Endothelial cell of umbilical vein (primary cell): Measurements from ENCODE around the gene DIDO1. TPM values are rescaled to one million over a fixed set of nuclear protein-coding genes. Genes with fewer than 3 reads are reported as not detected.

Source experiments
- BruUV-seq: library from RNA; stranded (reverse); fragments of 400-500 nt; replicated peaks from 2 replicates; lab custom pipeline; 2021; lab: Mats Ljungman, UMichigan
- CTCF ChIA-PET: fragments of 300-600, 350-600 bp; sonication (Branson Sonifier 250); formaldehyde crosslinking; loops from one replicate; lab custom pipeline; 2021; ENCODE audit warnings: antibody characterized with exemption, inconsistent platforms; lab: Charles Lee
- POLR2A ChIA-PET: fragments of 300-600, 350-600 bp; sonication (Branson Sonifier 250); formaldehyde crosslinking; loops from one replicate; lab custom pipeline; 2021; ENCODE audit warnings: antibody characterized with exemption, inconsistent platforms; lab: Charles Lee
- DNase-seq: peaks from one replicate; pipeline ENCODE4 v3.0.0-alpha.2; 2011; ENCODE audit warnings: low read depth, low spot score
- FAIRE-seq: peaks from 2 replicates; lab custom pipeline; 2011; peaks lifted over from hg19 to GRCh38; lab: Jason Lieb, UNC
- H2AFZ ChIP-seq: 2 replicates; pipeline ENCODE4 v1.6.0; 2012; ENCODE audit warnings: low read depth, low read length, control low read depth, inconsistent platforms
- H3K27ac ChIP-seq: 2 replicates; pipeline ENCODE4 v1.5.1; 2011; ENCODE audit warnings: low read depth, mild to moderate bottlenecking, control low read depth, low read length, moderate library complexity; ENCODE audit not compliant: insufficient read depth
- H3K27me3 ChIP-seq, 2 experiments: 2 replicates each; pipeline versions ENCODE4 v1.6.0 to v1.6.1; 2011; ENCODE audit warnings: low read length in 2 of 2, mixed read lengths in 1 of 2; ENCODE audit not compliant: control insufficient read depth in 2 of 2, insufficient read depth in 2 of 2
- H3K36me3 ChIP-seq, 2 experiments: 2 replicates in 1 of 2; 3 replicates in 1 of 2; pipeline ENCODE4 v1.5.1; 2011; ENCODE audit warnings: low read length in 2 of 2, mild to moderate bottlenecking in 1 of 2, moderate library complexity in 1 of 2; ENCODE audit not compliant: control insufficient read depth in 2 of 2, insufficient read depth in 2 of 2; ENCODE audit errors: extremely low read depth in 1 of 2
- H3K4me1 ChIP-seq: 3 replicates; pipeline ENCODE4 v1.5.1; 2011; ENCODE audit warnings: mild to moderate bottlenecking, low read length; ENCODE audit not compliant: control insufficient read depth, insufficient read depth; ENCODE audit errors: extremely low read depth
- H3K4me2 ChIP-seq: 2 replicates; pipeline ENCODE4 v1.6.1; 2011; ENCODE audit warnings: low read length, control low read depth, mixed read lengths; ENCODE audit not compliant: insufficient read depth
- H3K4me3 ChIP-seq, 3 experiments: fragments of 200-600 bp in 1 of 3; sonication (generic), shearing (Covaris generic) in 1 of 3; replicated peaks in 1 of 3; 2 replicates each; pipeline ENCODE4 v1.5.1; 2011 to 2016; ENCODE audit warnings: control low read depth in 3 of 3, low read length in 3 of 3, mild to moderate bottlenecking in 2 of 3, inconsistent platforms in 1 of 3, low read depth in 1 of 3, moderate library complexity in 1 of 3; ENCODE audit not compliant: insufficient read depth in 1 of 3
- H3K79me2 ChIP-seq: 2 replicates; pipeline ENCODE4 v1.6.0; 2012; ENCODE audit warnings: low read length, inconsistent platforms; ENCODE audit not compliant: control insufficient read depth, insufficient read depth
- H3K9ac ChIP-seq: replicated peaks from 2 replicates; pipeline ENCODE3; 2011; ENCODE audit warnings: low read length, control low read depth; ENCODE audit not compliant: insufficient read depth; ENCODE audit errors: extremely low read depth
- H3K9me1 ChIP-seq: replicated peaks from 3 replicates; pipeline ENCODE4 v1.6.0; 2011; ENCODE audit warnings: mild to moderate bottlenecking, low read length; ENCODE audit not compliant: control insufficient read depth, insufficient read depth; ENCODE audit errors: extremely low read depth
- H3K9me3 ChIP-seq: replicated peaks from 2 replicates; pipeline ENCODE4 v1.5.1; 2012; ENCODE audit warnings: low read length, inconsistent platforms; ENCODE audit not compliant: control insufficient read depth, insufficient read depth
- H4K20me1 ChIP-seq: replicated peaks from 2 replicates; pipeline ENCODE3; 2011; ENCODE audit warnings: mild to moderate bottlenecking, low read length; ENCODE audit not compliant: control insufficient read depth, insufficient read depth; ENCODE audit errors: extremely low read depth
- FOS ChIP-seq: IDR thresholded peaks from 2 replicates; pipeline ENCODE4 v1.6.1; 2011; ENCODE audit warnings: mild to moderate bottlenecking, low read length, moderate library complexity, borderline replicate concordance; ENCODE audit not compliant: insufficient read depth
- GATA2 ChIP-seq: IDR thresholded peaks from 2 replicates; pipeline ENCODE4 v1.7.0; 2011; ENCODE audit warnings: low read depth, mild to moderate bottlenecking, moderate library complexity, mixed read lengths, low read length; ENCODE audit not compliant: insufficient read length, insufficient read depth
- JUN ChIP-seq: IDR thresholded peaks from 2 replicates; pipeline ENCODE4 v1.6.1; 2011; ENCODE audit warnings: borderline replicate concordance, low read depth; ENCODE audit not compliant: insufficient read length, insufficient read depth
- MYC ChIP-seq: IDR thresholded peaks from one replicate; pipeline ENCODE4 v1.6.1; 2011; ENCODE audit warnings: mild to moderate bottlenecking, low read depth, low read length
- POLR2A ChIP-seq: IDR thresholded peaks from 2 replicates; pipeline ENCODE4 v1.6.1; 2012; ENCODE audit warnings: low read depth, mild to moderate bottlenecking, control low read depth, low read length
- POLR2AphosphoS5 ChIP-seq: IDR thresholded peaks from 2 replicates; pipeline ENCODE4 v1.6.1; 2012; ENCODE audit warnings: low read depth, mild to moderate bottlenecking, control low read depth, low read length, moderate library complexity; ENCODE audit not compliant: insufficient read depth
- dilution Hi-C: fragments of 300-500 bp; cut with MboI; formaldehyde crosslinking; loops from one replicate; pipeline ENCODE4 v1.15.0; 2019; ENCODE audit warnings: low sequenced_read_pairs; ENCODE audit not compliant: extremely low pct_ligation_motif_present
- intact Hi-C: fragments of 100-400 bp; cut with micrococcal nuclease; formaldehyde crosslinking; loops from one replicate; pipeline ENCODE4 v1.10.0; 2022
- polyA plus RNA-seq, 4 experiments: library from polyadenylated mRNA; depleted of rRNA in 3 of 4; stranded (reverse) in 3 of 4; unstranded in 1 of 4; fragments of >200 nt; gene quantifications; 2 replicates each; pipeline versions ENCODE4 v1.2.1 to v1.2.3, GENCODE V29; 2011 to 2012; ENCODE audit warnings: missing spikeins in 1 of 4
- total RNA-seq: library from RNA; stranded (reverse); gene quantifications from 2 replicates; pipeline ENCODE4 v1.2.3, GENCODE V29; 2021
- TF ChIP-seq, protein P1 (sequence below): IDR thresholded peaks from 2 replicates; pipeline ENCODE4 v1.6.1; 2011; ENCODE audit not compliant: insufficient read depth, insufficient read length

Gene DIDO1
- total and polyA plus RNA-seq, 2 donors (not counting 3 experiments of a cell fraction or from before 2014, with no cell fraction given): 22.1 to 51.2 TPM

DNA sequence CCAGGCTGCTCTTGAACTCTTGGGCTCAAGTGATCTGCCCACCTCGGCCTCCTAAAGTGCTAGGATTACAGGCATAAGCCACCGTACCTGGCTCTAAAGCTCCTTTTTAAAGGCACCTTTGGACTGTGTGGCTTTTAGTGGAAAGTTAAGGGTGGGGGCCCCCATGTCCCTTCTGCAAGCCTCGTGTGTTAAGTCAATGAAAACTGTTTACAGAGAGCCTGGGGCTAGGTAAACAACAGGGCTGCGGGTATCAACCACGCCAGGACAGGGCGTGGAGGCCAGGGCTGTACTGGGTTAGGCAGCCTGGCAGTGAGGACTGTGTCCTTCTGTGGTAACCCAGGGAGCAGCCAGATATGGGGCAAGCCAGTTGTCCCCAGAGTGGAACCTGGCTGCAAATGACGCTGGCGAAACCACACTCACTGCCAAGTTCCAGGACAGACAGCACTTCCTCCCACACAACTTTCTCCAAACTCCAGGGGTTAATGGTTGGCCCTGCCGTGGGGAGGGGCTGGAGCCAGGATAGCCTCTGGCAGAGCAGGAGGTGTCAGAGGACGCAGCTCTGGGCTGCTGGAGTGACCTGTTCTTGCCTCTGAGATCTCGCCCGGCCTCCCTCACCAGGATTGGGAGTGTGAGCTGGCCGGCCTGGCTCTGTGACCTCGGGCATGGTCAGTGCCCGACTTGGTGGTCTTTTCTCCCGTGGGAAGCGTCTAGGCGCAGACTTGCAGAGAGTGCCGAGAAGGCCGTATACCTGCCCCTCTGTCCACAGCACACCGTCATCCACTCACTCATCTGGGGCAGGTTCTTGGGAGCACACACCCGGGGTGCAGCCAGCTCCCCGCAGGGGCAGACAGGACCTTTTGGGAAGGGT, 29.4 kb upstream of the DIDO1 start:
- ChIA-PET CTCF (interaction anchor here (0.9 to 2.4 kb wide), 3 partner anchors 17 to 53 kb away, joined by 3 to 16 read pairs (median 3); partner anchors contain the start of gene GID8), POLR2A (no interaction called here)
- no TSS peak for BruUV-seq
- DNase-seq (no peak), FAIRE-seq (no peak)
- Histone ChIP-seq H3K36me3 (no peaks in the 10 kb centered on the region), H3K9me3 (no peaks in the 10 kb centered on the region), H3K9me1 (no peaks in the 10 kb centered on the region), H3K9ac (no peak overlapping the region), H3K4me1 (peaks cover 20% of the 10 kb centered on the region), H3K4me2 (no peak overlapping the region), H3K27ac (no peak overlapping the region), H4K20me1 (no peaks in the 10 kb centered on the region), H2AFZ (no peak overlapping the region), H3K27me3 (no peaks in the 10 kb centered on the region), H3K4me3 (no peak overlapping the region), H3K79me2 (peaks cover 33% of the 10 kb centered on the region)
- intact Hi-C loops: no loop called here
- dilution Hi-C loops: no loop called here
- TF ChIP-seq FOS (no peak), POLR2A (no peak), POLR2AphosphoS5 (no peak), JUN (no peak), GATA2 (no peak), MYC (no peak)
- TF ChIP-seq, protein P1, sequence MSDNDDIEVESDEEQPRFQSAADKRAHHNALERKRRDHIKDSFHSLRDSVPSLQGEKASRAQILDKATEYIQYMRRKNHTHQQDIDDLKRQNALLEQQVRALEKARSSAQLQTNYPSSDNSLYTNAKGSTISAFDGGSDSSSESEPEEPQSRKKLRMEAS: no peak
